ENCODE data around the gene NODAL. TPM values are rescaled to one million over a fixed set of nuclear protein-coding genes. Genes with fewer than 3 reads are reported as not detected.

NODAL gene
- polyA plus RNA-seq, 2 of the 4 experiments (the other 2 are of a cell fraction) = not detected

GRCh38 chr10:70435241-70436085 lies 6.0 kb downstream of the NODAL start:
- no peak for FAIRE-seq
- Histone ChIP-seq H3K4me1 (no peaks in the 10 kb centered on the region), H3K4me3 (no peak overlapping the region), H3K27ac (no peak overlapping the region), H3K4me2 (no peak overlapping the region), H3K9me3 (no peaks in the 10 kb centered on the region)
- ChIA-PET CTCF (interaction anchor here (0.6 kb wide), 1 partner anchor 61 kb away, joined by 3 read pairs; no protein-coding TSS in a partner anchor), POLR2A (no interaction called here)
- TF ChIP-seq CBX2 (IDR thresholded peaks at IDR 0.05; ENCODE audit: borderline replicate concordance, low read depth) = no peak
- TF ChIP-seq SREBF2 (IDR thresholded peaks at IDR 0.05) = no peak
- no peak for TF ChIP-seq NR3C1 (IDR thresholded peaks at IDR 0.05)
- no peak for TF ChIP-seq POLR2A (IDR thresholded peaks at IDR 0.05; ENCODE audit: low read length)
- TF ChIP-seq KDM5A (IDR thresholded peaks at IDR 0.05) = no peak
- no peak for TF ChIP-seq EHMT2 (IDR thresholded peaks at IDR 0.05; ENCODE audit: low read depth)
- no peak for TF ChIP-seq MAZ (IDR thresholded peaks at IDR 0.05; ENCODE audit: borderline replicate concordance, low read depth, low read length)
- WGBS (ENCODE audit: missing lambda C conversion rate) = 83% methylated on average over 17 of the region's 19 CpGs
- no peak for DNase-seq (ENCODE audit: low read depth in 1 of 2, low spot score in 1 of 2)
- ATAC-seq = no peak

GRCh38 chr10:70433581-70434280 lies 7.8 kb downstream of the NODAL start:
- DNase-seq (ENCODE audit: low read depth in 1 of 2, low spot score in 1 of 2) = no peak
- ATAC-seq = no peak
- Histone ChIP-seq H3K4me3 (no peak overlapping the region), H3K9me3 (no peaks in the 10 kb centered on the region), H3K4me1 (no peaks in the 10 kb centered on the region), H3K4me2 (no peak overlapping the region), H3K27ac (no peak overlapping the region)
- FAIRE-seq = no peak
- ChIA-PET POLR2A (no interaction called here), CTCF (interaction anchor here (1.1 kb wide), 1 partner anchor 27 kb away, joined by 3 read pairs; no protein-coding TSS in a partner anchor)
- 89% methylated on average over 9 of the region's 9 CpGs for WGBS (ENCODE audit: missing lambda C conversion rate)
- TF ChIP-seq HOXB5 (CRISPR knock-in tag; IDR thresholded peaks at IDR 0.05) = no peak

GRCh38 chr10:70432561-70433263 lies 8.8 kb downstream of the NODAL start:
- Histone ChIP-seq H3K27ac (no peak overlapping the region), H3K4me1 (no peaks in the 10 kb centered on the region), H3K4me3 (no peak overlapping the region), H3K4me2 (no peak overlapping the region), H3K9me3 (no peaks in the 10 kb centered on the region)
- 82% methylated on average over 6 of the region's 6 CpGs for WGBS (ENCODE audit: missing lambda C conversion rate)
- ATAC-seq (no peak), FAIRE-seq (no peak), DNase-seq (ENCODE audit: low read depth in 1 of 2, low spot score in 1 of 2) (no peak)
- TF ChIP-seq HOXA7 (CRISPR knock-in tag; IDR thresholded peaks at IDR 0.05) = no peak
- TF ChIP-seq POLR2AphosphoS2 (conservative IDR thresholded peaks at IDR 0.05; ENCODE audit: low read length) = no peak
- TF ChIP-seq HOXB5 (CRISPR knock-in tag; IDR thresholded peaks at IDR 0.05) = no peak
- TF ChIP-seq RCOR1 (IDR thresholded peaks at IDR 0.05; ENCODE audit: low read depth, low read length) = no peak
- no peak for TF ChIP-seq CBX2 (IDR thresholded peaks at IDR 0.05; ENCODE audit: borderline replicate concordance, low read depth)
- no peak for TF ChIP-seq JUN (IDR thresholded peaks at IDR 0.05)
- no peak for TF ChIP-seq BHLHE40 (IDR thresholded peaks at IDR 0.05; ENCODE audit: low read depth, low read length)
- TF ChIP-seq HDAC2 (IDR thresholded peaks at IDR 0.05) = no peak
- TF ChIP-seq GATA3 (IDR thresholded peaks at IDR 0.05; ENCODE audit: borderline replicate concordance) = no peak
- TF ChIP-seq PHF8 (IDR thresholded peaks at IDR 0.05; ENCODE audit: borderline replicate concordance, low read depth) = no peak
- CTCF ChIA-PET = interaction anchor here (1.1 to 1.6 kb wide), 4 partner anchors 9 to 29 kb away, joined by 3 to 8 read pairs (median 4); no protein-coding TSS in a partner anchor
- POLR2A ChIA-PET = no interaction called here

- POLR2A ChIA-PET = interaction anchor here (1.5 kb wide), 1 partner anchor 28 kb away, joined by 3 read pairs; the partner anchor contains the start of gene EIF4EBP2
- FAIRE-seq (no peak), ATAC-seq (no peak), DNase-seq (ENCODE audit: low read depth in 1 of 2, low spot score in 1 of 2) (no peak)
- no peak overlapping the region for H3K27ac ChIP-seq
- no peaks in the 10 kb centered on the region for H3K9me3 ChIP-seq
- CTCF ChIA-PET = interaction anchor here (1.1 to 1.6 kb wide), 3 partner anchors 10 to 29 kb away, joined by 3 to 8 read pairs (median 4); no protein-coding TSS in a partner anchor
- 91% methylated on average over 4 of the region's 4 CpGs for WGBS (ENCODE audit: missing lambda C conversion rate)
- no peak overlapping the region for H3K4me3 ChIP-seq
- H3K4me1 ChIP-seq = no peaks in the 10 kb centered on the region
- H3K4me2 ChIP-seq = no peak overlapping the region
- no peak for TF ChIP-seq FOXS1 (CRISPR knock-in tag; IDR thresholded peaks at IDR 0.05)
- TF ChIP-seq EP300 (IDR thresholded peaks at IDR 0.05) = no peak
- no peak for TF ChIP-seq JUNB (IDR thresholded peaks at IDR 0.05)
- TF ChIP-seq FOSL2 (IDR thresholded peaks at IDR 0.05) = no peak
- no peak for TF ChIP-seq FOSL2 (CRISPR knock-in tag; IDR thresholded peaks at IDR 0.05)
- no peak for TF ChIP-seq HOXB13 (CRISPR knock-in tag; IDR thresholded peaks at IDR 0.05; ENCODE audit: low read depth)
- no peak for TF ChIP-seq ZSCAN20 (CRISPR knock-in tag; IDR thresholded peaks at IDR 0.05)
- no peak for TF ChIP-seq RAD21 (conservative IDR thresholded peaks at IDR 0.05 in 1 of 2, IDR thresholded peaks at IDR 0.05 in 1 of 2)
- TF ChIP-seq RARB (CRISPR knock-in tag; IDR thresholded peaks at IDR 0.05) = no peak
- TF ChIP-seq POLR2A (IDR thresholded peaks at IDR 0.05; ENCODE audit: low read length) = no peak
- TF ChIP-seq MAFK (IDR thresholded peaks at IDR 0.05; ENCODE audit: partially characterized antibody) = no peak
- TF ChIP-seq BCL3 (IDR thresholded peaks at IDR 0.05) = no peak
- no peak for TF ChIP-seq PBX3 (IDR thresholded peaks at IDR 0.05)
- no peak for TF ChIP-seq TFCP2L1 (CRISPR knock-in tag; IDR thresholded peaks at IDR 0.05)
Observed at GRCh38 chr10:70432101-70432500, 9.4 kb downstream of the NODAL start.

All from A549 (cell line).